HG02885 (cell line): ENCODE measurements around the gene PIP5K1B.

Source experiments
- ATAC-seq: cut with Tn5 transposase; IDR thresholded peaks from one replicate; pipeline ENCODE4 v1.9.1; 2021; ENCODE audit warnings: mild to moderate bottlenecking; ENCODE audit not compliant: unreplicated experiment, poor library complexity

PIP5K1B gene

DNA sequence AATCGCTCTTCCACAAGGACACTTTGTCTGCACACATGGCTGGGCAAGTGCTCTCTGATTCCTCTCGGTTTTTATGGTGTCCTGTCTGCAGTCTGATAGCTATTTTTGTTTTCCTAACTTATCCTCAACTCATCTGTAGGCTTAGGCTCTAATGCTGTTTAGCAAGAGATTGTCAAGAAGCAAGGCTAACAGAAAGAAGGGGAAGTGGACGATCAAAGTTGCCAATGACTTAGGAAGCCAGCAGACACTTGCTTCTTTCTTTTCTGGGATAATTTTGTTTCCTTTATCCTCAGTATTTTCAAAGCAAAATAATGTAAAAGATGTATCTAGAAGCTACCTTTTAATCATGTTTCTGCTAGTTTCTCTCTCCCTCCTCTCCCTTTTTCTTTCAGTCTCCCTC, 178.2 kb downstream of the PIP5K1B start:
- ATAC-seq, result no peak

DNA sequence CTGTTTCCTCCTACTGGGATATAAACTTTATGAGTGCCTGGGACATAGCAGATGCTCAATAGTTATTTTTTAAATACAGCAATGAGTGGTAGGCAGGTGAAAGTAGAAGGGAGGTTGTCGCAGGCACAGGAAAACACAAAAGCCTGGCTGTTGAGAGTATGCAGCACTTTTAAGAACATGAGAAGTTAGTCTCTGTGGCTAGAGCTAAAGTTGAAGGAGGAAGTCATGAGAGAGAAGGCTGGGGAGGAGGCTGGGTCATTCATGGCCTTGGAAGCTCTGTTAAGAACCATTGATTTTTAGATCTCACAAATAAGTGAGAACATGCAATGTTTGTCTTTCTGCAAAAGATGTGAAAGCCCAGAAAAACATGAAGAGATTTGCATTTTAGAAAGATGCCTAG, 182.2 kb downstream of the PIP5K1B start:
- ATAC-seq, result no peak

DNA sequence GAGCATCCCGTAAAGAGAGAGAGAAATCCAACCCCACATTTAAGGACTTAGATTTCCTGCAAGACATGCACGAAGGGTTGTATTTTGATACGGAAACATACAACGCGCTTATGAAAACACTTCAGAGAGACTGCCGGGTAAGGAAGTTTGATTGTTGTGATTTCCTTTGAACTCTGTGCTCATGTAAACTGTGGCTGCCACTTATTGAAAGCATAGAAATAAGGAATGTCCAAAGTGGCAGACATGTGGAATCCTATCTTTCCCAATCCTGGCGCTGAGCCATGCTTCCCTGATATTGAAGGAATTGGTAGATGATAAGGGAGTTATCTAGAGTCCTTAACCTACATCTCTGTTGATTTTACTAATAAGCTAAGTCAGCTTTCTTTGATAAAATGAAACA, 189.5 kb downstream of the PIP5K1B start:
- no peak for ATAC-seq

DNA sequence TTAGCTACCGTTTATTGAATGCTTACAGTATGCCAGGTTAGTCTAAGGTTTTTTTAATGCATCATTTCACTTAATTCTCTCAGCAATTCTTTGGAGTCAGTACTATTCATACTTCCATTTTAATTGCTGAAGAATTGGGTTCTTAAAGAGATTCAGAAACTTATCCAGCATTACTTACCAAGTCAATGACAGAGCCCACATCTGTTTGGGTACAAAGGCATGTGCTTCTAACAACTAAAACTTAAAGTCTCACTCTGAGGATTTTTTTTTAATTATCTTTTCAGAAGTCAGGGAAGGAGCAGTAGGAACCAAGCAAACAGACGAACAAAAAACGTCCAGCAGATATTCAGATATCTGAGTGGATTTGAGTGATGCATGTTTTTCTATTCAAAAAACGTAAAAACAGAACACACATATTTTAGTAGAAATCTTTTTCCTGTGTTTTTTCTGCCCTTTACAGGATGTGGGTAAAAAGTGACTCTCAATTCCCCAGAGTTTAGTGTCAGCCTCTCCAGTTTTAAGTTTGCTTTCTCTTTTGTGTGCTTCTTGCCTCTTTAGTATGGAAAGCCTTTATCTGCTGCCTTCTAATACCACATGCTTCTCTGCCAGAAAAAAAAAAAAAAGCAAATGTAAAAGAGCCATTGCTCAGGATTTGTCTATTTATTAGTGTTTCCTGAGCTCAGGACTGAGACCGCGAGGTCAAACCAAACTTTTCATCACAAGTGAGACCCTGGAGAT, 190.9 kb downstream of the PIP5K1B start:
- ATAC-seq, result peak; percentile 87

DNA sequence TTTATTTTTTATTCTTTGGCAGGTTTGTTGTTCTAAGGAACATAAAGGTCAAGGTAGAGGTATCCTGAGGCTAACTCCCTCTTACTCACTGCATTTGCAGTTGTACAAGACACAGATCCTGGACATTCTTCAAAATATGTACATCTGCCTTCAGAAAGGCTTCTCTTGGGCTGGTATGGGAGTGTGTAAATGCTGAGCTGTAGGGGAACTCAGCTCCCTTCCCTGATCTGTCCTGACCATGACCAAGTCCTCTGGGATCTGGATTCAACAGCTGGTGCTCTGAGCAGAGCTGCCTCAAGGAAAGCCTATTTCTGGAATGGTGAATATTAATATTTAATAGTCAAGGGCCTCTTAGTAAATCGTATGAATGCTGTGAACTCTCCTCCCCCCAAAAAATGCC, 191.4 kb downstream of the PIP5K1B start:
- ATAC-seq, result peak; percentile 4

DNA sequence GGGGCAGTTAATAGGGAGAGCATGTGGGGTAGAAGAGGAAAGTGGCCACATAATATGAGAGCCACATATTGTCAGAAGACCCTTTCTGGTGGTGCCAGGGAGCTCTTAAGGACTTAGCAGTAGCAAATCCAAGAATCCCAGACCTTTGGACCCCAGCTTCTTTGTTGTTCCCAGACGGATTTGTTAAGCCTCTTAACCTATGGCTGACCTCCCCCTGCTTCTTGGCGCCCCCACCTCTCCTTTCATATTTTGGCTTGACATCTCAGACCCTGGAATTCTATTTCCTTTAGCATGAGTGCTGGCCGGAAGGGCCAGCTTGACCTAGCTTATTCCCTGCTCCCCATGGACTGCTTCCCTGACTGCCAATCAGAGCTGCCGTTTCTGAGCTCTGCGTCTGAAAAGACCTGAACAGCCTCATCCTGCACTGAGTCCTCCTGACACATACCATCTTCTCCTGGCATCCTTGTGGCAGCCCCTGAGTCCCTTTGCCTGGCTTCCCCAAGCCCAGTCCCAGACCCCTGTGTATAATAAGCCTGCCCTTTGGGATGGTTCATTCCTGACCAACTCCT, 192.6 kb downstream of the PIP5K1B start:
- ATAC-seq, result no peak

DNA sequence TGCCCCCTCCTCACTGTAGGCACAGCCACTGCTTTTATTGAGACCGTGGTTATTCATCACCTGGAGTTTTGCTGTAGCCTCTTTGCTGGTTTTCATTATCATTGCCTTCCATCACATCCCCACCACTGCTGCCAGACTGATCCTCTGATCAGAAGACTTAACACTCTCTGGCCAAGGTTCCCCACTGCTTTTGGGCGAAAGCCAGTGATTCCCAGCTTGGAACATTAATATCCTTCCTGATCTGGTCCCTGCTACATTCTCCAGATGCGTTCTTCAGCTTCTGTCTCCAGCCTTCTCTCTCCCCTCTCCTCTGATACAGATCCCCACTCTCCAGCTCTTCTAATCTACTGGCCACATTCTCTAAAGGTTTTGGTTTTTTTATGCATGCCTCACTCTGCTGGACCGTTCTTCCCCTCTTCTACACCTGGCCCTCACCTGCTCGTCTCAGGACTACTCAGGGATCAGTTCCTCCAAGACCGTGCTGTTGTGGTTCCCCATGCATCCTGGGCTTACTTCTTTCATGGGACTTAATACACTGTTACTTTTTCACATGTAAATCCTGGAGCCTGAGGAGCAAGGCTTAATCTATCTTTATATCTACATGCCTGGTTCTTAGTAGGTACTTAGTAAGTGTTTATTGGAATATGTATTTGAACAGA, 193.9 kb downstream of the PIP5K1B start:
- ATAC-seq, result no peak

DNA sequence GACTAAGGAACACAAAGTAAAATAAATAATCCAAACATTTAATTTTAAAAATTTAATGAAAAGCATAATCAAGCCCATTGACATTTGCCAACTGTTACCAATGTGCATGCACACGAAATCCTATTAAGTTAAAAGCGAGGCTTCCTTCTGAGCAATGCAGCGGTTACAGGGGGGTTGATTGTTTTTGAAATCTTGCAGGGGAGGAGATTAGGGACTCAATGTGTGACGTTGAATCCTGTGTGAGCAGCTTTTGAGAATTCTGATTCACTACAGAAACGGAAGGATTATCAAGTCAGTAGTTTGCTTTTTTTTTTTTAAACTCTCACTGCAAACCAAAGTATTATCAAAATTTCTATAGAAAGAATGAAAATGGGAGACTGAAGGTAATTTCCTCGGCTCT, 199.4 kb downstream of the PIP5K1B start:
- no peak for ATAC-seq

DNA sequence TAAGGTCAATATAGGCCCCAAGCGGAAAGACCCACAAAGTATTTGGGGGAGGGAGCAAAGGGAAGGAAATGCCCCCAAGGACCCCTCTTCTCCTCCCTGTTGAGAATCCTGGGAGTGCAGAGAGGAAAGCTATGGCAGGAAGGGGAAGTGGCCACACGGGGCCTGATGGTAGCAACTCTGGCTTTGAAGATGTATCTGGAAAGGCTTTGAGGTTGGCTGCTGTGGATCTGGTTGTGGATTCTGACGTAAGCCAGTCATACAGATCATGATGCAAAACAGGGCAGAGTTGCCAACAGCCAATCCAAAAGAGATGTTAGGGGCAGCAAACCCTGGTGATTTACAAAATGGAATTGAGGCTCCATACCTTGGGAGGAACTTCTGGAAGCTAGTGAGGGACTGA, 200.1 kb downstream of the PIP5K1B start:
- no peak for ATAC-seq

DNA sequence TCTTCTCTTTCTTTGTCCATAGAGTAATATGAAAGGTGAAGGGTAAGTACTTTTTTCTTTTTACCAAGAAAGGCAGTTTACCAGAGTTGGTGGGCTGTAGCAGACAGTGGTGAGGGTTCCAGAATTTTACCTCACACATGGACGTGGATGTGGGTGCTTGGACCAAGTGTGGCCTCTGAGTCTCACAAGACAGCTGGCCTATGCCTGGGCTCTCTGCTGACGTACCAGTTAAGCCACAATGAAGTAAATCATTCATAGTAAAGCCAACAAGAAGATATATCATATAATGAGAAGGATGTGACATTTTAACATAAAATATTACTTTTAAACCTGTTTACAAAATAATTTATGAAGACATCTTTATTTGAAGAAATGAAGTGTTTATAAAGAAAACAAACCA, 202.9 kb downstream of the PIP5K1B start:
- no peak for ATAC-seq

DNA sequence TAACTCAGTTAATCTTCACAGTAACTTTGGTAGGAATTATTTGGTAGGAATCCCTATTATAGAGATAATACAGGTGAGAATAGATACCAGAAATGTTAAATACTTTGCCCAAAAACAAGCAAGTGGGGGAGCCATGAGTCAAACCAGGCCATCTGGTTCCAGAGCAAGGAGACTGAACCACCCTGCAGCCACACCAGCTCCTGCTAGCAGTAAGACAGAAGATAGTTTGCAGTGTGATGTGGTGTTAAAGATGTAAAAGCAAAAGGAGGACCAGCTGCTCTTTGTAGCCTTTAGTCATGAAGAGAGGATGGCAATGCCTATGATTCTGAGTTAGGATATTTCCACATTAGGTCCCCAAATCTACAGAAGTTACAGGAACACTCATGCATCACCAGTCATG, 207.5 kb downstream of the PIP5K1B start:
- peak; percentile 55 for ATAC-seq

DNA sequence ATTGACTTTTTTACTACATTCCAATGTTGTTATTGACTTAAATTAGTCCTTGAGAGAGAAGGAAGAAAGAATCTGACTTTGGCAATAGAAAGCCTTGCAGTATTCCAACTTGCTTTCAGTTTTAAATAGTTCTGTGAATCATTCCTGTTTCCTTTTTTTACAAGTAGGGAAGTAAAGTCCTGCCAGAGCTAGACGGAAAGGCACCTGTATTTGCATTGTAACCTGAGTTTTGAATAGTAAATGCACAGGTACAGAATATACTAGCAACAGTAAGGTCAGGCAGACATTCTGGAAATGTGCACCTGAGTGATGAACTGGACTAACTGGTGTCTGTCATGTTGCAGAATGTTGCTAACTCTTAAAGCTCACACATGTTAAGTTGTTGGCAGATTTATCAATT, 208.0 kb downstream of the PIP5K1B start:
- ATAC-seq, result no peak

DNA sequence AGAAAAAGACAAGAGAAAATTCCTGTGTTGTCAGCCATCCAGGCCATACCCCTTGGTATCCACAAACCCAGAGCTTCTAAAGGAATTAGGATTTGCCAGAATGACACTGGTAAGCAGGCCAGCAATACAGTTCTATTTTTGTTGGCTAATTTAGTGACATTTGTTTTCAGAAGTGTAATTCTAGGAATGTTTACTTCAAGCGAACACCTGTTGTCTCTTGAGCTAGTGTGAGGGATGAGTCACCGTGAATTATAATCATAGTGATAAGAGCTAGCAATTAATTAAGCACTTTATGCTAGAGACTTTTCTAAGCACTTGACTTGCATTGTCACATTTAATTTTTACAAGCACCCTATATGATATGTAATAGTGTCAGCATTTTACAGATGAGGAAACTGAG, 209.7 kb downstream of the PIP5K1B start:
- no peak for ATAC-seq

DNA sequence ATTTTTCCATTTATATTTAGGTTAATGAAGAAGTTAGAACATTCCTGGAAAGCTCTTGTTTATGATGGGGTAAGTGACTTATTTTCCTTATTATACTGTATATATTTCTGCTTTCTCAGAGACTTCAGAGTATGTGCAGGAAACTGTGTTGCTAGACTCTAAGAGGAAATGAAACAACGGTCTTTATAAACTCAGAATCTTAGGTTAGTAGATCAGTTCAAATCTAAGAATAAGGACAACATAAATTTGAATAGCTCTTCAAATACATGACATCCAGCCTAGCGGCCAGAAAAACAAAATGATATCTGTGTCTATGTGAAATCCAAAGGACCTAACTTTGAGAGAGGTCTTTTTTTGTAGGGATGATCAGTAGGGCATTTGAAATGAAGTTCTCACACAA, 214.6 kb downstream of the PIP5K1B start:
- peak; percentile 59 for ATAC-seq

DNA sequence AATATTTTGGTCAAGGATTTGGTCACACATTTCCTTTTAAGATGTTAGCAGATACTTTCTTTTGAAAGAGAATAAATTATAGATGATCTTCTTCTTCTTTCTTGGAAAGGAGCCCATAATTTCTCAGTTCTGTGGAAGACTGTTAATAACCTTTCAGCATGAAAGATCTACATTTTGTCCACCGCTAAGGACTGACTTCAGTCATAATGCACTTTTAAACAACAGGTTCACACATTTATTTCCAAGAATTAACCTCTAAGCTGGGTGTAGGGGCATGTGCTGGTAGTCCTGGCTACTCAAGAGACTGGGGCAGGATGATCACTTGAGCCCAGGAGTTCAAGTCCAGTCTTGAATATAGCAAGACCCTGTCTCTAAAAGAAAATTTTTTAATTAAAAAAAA, 215.9 kb downstream of the PIP5K1B start:
- ATAC-seq, result no peak

DNA sequence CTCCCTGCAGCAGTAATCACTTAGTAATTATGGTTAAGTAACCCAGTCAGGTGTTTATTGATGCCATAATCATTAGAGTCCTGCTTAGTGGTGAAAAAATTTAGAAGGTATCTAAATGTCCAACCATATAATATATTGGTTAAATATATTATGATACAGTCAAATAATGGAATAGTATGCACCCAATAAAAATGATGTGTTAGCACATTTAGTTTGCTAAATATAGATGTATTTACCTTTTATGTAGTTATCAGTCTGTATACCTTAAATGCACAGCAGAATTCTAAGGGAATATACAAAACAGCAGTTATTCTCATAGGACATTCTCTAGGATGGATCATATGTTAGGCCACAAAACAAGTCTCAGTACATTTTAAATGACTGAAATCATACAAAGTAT, 218.4 kb downstream of the PIP5K1B start:
- ATAC-seq, result no peak

DNA sequence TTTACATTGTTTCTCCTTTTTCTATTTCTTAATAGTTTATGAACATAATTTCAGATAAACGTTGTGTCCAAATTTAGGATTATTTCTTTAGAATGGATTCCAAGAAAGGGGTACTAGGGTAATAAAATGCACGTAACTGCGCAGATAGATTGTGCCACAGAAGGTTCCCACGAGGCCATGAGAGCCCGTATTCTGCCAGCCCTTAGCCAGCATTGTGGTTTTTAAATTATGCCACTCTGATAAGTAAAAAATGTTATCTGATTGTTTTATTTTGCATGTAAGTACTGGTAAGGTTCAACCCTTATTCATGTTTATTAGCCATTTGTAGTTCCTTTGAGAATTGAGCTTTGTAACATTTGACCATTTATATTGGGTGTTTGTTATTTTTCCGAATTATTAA, 220.1 kb downstream of the PIP5K1B start:
- no peak for ATAC-seq

DNA sequence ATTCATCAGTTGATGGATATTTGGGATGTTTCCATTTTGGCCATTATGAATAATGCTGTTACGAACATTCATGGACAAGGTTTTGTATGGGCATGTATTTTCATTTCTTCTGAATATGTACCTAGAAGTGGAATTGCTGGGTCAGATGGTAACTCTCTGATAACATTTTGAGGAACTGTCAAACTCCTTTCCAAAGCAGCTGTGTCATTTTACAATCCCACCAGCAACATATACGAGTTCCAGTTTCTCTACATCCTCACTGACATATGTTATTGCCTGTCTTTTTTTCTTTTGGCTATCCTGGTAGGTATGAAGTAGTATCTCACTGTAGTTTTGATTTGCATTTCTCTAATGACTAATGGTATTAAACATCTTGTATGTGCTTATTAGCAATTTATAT, 222.1 kb downstream of the PIP5K1B start:
- no peak for ATAC-seq

DNA sequence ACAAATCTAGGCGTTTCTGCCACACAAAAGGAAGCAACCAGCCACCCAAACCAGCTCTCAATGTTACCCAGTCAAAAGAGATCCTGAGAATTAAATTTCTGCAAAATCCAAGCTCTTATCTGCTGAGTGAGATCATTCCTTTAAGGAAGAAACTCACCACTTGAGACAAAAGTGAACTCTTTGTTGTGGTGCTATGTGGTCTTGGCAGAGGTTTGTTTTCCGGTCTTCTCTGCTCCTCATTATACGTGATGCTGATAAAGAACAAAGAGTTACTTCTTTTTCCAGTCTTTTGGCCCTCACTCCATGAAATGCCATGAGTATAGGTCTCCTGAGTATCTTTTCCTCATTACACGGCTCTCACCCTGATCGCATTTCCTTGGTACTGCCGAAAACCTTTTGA, 226.8 kb downstream of the PIP5K1B start:
- ATAC-seq, result no peak

DNA sequence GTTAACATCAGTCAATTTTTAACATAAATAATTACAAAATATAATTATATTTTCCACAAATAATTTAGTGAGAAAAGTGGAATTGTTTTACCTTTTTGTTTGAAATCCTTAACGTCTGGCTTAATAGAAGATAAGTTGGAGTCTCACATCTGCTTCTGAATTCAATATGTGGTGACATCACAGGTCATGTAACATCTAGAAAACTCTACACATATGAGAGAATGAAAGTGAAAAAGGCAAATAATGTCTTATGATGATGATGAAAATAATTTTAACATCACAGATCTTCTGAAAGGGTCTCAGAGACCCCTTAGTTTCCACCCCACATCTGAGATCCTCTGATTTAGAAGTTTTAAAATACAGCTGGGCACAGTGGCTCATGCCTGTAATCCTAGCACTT, 227.4 kb downstream of the PIP5K1B start:
- ATAC-seq, result no peak

DNA sequence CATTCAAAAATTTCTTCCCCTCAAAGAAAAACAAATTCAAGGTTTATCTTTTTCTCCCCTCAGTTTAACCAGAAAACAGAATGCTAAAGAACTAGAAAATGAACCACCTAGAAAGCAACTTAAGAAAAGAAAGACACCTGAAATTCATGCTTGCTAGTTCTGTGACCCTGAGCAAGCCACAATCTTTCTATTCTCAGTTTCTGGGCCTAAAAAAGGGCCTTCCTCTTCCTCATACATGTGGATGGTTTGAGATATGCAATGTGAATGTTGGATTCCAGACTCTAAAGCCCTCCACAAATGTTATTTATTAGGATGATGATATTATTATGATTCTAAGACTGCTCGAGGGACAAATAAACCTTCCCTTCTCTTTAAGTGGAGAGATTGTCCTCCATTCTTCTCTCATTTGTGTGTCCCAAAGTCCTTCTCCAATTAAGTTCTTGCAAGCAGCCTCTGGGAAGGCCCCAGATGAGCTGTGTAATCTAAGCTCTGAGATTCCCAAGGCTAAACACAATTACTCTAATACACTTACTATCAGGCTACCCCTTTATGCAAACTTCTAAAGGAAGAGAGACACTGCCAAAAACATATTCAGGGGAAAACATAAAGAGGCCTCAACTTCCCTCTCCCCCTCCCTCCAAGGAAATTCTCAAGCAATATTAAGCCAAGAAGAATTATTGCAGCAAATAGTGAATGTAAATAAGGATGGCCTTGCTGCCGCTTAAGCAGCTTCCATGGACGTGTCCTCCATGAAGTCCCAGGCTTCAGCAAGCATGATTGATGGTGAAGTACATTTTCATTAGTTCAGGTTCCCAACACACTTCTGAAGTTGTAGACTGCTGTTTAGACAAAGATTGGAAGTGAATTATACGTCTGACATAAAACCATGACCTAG, 228.6 kb downstream of the PIP5K1B start:
- ATAC-seq, result peak; percentile 98
